Superior temporal gyrus (tissue), 1 donor: ENCODE measurements around the gene AKT1.

Experiments used
- DNase-seq: peaks from one replicate; pipeline ENCODE4 v3.0.0-alpha.2; 2016; ENCODE audit errors: extremely low spot score

Gene AKT1

GRCh38 chr14:104772707-104773504, 22.6 kb downstream of the AKT1 start:
- DNase-seq: no peak

DNA sequence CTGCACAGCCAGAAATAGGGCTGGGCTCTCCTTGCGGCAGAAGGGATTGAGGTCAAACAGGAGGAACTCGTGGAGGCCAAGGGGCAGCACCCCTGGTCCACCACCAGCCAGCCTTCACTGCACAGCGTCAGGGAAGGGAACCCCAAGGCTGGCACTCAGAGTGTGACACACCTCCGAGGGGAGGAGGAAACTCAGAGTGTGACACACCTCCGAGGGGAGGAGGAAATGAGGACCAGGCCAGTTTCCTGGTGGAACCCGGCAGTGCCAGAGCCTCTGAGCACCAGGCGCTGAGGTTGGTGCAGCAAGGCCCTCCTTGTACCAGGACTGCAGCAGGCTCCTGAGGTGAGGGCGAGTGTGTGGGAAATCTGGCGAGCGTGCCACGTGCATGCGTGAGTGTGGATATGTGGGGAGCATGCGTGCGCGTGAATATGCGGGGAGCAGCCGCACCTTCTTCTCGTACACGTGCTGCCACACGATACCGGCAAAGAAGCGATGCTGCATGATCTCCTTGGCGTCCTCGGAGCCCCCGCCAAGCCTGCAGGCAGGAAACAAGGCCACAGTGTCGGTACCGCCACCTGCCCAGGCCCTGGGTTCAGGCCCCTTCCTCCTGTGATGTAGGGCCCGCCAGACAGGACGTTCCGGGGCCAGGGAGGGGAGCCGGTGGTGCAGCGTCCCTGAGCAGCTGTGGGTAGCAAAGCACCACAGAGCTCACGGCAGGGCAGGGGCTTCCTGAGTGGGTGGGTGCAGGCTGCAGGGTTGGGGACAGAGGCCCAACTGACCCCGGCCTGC, 23.4 kb downstream of the AKT1 start:
- no peak for DNase-seq

DNA sequence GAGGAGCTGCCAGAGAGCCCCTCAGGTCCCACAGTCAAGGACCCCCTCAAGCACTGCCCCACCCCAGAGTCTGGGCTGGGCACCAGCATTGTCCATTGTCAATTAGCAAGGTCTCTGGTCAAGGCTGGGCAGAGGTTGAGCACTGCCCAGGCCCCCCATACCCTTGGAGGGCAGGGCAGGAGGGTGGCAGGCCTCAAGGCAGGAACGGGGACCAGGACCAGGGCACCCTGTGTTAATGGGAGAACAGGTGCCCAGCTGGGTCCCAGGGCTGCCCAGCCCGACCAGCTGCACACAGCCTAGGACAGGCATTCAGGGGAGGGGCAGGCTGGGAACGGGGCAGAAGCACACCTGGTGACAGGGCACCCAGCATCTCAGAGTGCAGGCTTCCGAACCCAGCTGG, 24.2 kb downstream of the AKT1 start:
- DNase-seq: no peak

DNA sequence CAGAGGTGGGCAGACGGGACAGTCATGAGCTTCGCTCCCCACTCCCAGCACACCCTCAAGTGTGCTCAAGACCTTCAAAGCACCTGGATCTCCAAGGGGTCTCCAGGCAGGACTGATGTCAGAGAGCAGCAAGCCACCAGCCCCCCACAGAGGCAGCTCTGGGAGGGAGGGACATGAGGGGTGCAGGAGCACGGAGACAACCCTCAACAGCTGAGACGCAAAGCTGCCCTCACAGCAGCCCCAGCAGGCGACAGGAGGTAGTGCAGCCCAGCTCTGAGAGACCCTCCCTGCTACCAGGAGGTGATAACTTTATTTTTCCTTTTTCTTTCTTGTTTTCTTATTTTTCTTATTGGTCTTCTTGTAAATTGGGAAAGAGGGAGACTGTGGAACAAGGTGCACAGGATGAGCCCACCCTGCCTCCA, 24.7 kb downstream of the AKT1 start:
- DNase-seq: no peak

- DNase-seq: no peak
Observed at GRCh38 chr14:104770072-104770579, 25.4 kb downstream of the AKT1 start.

GRCh38 chr14:104769324-104770071, 26.1 kb downstream of the AKT1 start:
- DNase-seq: no peak

DNA sequence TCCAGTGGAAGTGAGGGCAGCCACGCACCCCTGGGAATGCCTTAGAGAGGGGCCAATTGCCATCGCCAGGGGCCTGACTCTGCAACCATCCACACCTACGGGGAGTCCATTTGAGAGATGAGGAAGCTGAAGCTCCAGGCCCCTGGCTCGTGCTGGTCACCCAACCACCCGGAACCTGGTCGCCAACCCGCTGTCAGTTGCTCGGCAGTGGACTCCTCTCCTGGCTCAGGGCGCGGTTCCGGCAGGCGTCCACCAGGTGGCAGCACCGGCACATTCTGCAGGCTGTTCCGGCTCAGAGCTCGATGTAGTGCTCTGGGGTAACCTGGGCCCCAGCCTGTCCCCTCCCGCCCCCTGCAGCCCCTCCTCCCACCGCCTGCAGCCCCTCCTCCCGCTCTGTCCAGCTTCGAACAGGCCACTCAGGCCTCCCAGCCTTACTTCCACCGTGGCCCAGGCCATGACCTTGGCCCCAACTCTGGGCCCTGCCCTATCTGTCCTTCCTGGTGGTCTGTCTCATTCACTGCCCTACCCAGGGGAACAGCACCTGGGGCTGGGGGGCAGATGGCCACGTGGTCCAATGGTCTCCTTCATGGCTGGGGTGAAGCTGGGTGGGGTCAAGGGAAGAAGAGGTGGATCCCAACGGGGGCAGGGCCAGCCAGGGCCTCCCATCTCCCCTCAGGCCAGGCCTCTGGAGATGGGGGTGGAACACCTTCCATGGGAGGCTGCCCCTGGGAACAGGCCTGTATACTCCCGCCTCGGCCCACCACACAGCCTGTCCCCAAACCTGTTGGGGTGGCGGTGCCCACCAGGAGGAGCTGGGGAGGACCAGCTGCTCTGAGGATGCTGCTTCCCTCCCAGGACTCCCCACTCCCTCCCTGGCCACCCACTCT, 26.9 kb downstream of the AKT1 start:
- DNase-seq: peak; percentile 90

DNA sequence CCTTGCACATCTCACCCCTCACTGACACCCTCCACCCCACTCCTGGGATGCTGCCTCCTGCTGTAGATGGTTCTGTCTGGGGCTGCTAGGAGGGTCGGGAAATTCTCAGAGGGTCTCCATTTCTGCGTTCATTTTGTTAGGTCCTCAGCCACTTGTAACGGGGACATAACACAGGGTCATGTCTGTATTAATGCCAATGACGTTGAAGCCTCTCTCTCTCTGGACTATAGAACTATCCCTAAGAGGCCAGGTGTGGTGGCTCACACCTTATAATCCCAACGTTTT, 28.0 kb downstream of the AKT1 start:
- no peak for DNase-seq

- no peak for DNase-seq
Observed at GRCh38 chr14:104766863-104767633, 28.5 kb downstream of the AKT1 start.

DNA sequence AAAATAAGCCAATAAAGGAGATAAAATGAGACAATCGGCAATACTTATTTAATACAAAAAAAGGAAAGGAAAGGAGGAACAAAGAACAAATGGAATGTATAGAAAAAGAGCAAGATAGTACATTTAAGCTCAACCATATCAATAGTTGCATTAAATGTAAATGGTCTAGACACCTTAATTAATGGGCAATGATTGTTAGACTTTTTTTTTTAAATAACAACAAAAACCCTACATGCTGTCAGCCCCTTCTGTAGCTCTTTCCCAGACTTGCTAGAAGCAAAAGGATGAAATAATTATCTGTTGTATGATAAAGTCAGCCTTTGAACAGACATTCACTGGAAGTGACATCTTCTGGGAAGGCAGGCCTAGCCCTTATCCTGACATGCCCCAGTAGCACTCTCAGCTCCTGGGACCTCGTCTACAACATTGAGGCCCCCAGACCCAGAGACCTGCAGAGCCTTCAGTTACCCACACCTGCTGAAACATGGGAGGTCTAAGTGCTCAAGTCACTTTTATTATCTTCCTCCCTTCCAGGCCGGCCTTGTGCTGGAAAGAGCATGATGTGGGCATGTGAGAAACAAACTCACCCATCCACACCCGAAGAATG, 29.2 kb downstream of the AKT1 start:
- no peak for DNase-seq

GRCh38 chr14:104765517-104765916, 30.0 kb downstream of the AKT1 start:
- DNase-seq: no peak

- no peak for DNase-seq
Observed at GRCh38 chr14:104758981-104759969, 36.3 kb downstream of the AKT1 start.

- no peak for DNase-seq
Observed at GRCh38 chr14:104757681-104758392, 37.7 kb downstream of the AKT1 start.

DNA sequence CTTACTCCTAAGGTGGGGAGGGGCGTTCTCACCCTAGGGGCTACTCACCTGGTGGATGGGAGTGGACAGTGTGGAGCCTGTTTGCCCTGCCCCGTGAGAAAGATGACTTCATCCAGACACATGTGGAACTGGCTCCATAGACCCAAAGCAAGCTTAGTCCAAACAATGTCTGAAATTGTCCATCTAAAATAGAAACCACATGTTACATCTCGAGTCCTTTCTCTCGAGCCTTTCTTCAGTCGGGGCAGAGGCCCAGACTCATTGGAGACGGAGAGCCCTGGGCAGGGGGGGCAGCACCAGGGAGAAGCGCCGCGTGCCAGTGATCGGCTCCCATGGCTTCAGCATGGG, 38.3 kb downstream of the AKT1 start:
- no peak for DNase-seq

DNA sequence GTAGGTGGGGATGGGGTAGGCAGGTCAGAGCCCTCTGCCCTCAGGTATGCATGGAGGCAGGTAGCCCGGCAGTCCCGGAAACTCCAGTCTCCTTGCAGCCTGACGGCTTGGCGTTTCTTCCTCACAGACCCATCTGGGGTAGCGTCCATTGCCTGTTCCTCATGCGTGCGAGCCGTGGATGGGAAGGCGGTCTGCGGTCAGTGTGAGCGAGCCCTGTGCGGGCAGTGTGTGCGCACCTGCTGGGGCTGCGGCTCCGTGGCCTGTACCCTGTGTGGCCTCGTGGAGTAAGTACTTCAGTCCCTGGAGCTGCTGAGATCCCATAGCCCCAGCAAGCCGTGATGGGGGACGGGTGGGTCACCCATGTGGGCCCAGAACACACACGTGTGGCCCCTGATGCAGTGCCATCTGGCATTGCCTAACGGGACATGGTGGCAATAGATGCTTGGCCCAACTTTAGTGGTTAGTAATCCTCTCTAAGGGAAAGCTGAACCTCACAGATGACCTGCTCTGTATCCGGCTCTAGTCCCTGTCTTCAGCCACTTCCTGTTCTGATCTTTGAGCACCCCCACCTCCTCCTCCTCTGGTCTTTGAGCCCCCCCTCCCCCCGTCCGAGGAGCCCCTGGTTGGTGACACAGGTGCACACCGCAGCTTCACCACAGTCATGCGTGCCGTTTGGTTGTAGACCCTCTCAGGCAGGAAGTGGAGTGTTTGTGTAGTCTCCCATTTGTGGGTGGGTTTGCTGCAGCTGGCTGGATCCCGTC, 38.9 kb downstream of the AKT1 start:
- no peak for DNase-seq

DNA sequence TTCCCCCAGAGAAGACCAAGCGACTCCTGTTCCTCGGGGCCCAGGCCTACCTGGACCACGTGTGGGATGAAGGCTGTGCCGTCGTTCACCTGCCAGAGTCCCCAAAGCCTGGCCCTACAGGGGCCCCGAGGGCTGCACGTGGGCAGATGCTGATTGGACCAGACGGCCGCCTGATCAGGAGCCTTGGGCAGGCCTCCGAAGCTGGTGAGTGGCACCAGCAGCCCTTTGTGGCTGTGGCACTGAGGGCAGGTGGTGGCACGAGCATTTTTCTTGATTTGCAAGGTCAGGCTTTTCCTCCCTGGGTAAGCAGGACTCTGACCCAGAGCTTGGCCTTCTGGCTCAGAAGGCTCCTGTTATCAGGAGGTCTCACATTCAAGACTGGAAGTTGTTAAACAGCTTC, 39.9 kb downstream of the AKT1 start:
- DNase-seq: no peak

DNA sequence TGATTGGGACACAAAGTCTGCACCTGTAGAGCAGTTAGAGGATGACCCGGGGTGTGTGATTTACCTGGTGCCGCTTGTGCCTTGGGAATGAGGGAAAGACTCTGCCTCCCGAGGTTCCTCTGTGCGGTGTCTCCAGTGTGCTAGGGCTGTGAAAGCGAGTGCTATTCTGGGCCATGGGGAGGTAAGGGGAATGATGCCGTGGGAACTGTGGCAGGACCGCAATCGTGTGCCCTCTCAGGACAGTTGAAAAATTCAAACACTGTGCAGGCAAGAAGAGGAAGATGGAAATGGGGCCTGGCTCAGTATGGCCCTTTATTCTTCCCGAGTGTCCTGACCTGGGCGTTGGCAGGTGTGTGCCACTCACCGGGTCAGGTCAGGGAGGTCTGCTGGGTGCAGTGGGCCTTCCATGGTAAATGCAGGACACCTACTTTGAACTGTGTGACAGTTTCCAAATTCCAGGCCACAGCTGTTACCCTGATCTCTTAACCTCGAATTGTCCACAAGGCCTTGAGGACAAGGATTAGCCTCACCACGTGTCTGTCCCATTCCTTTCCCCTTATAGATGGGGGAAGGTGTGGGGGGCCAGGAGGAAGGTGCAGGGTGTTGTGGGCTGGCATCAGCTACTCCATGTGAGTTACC, 41.2 kb downstream of the AKT1 start:
- no peak for DNase-seq
